Stomach (tissue), 9 donors: Measurements from ENCODE around the gene C1D. TPM values are rescaled to one million over a fixed set of nuclear protein-coding genes. Genes with fewer than 3 reads are reported as not detected.

Source experiments
- DNase-seq, 2 donors: peaks; one replicate each; pipeline versions ENCODE4 v3.0.0 to v3.0.0-alpha.2; 2013 to 2019
- H3K27ac ChIP-seq, 5 donors: fragments of 200-600 bp in 4 of 5; sonication (generic) in 4 of 5; one replicate each; pipeline ENCODE4 v1.5.1; 2013 to 2019; ENCODE audit warnings: mild to moderate bottlenecking in 1 of 5, moderate library complexity in 1 of 5
- H3K27me3 ChIP-seq, 3 donors: fragments of 200-600 bp; sonication (generic); one replicate each; pipeline ENCODE4 v1.5.1; 2017 to 2019; ENCODE audit warnings: mixed run types in 1 of 3
- H3K36me3 ChIP-seq, 4 donors: fragments of 200-600 bp; sonication (generic); 1 replicate in 3 of 4; 2 replicates in 1 of 4; pipeline ENCODE4 v1.5.1; 2016 to 2019
- H3K4me1 ChIP-seq, 4 donors: fragments of 200-600 bp; sonication (generic); one replicate each; pipeline ENCODE4 v1.5.1; 2016 to 2019
- H3K4me3 ChIP-seq, 4 donors: fragments of 200-600 bp; sonication (generic) in 3 of 4; one replicate each; pipeline ENCODE4 v1.5.1; 2016 to 2019; ENCODE audit warnings: mild to moderate bottlenecking in 1 of 4
- H3K9me3 ChIP-seq, 4 donors: fragments of 200-600 bp; sonication (generic); one replicate each; pipeline ENCODE4 v1.5.1; 2016 to 2019
- CTCF ChIP-seq, 7 experiments: fragments of 450-650 bp in 4 of 7; fragments of 200-600 bp in 3 of 7; sonication (generic) in 3 of 7; IDR thresholded peaks; one replicate each; pipeline ENCODE4 v1.5.1; 2016 to 2019; ENCODE audit warnings: antibody characterized with exemption in 7 of 7, control low read depth in 2 of 7, mild to moderate bottlenecking in 1 of 7
- EP300 ChIP-seq: sonication (generic); formaldehyde crosslinking; IDR thresholded peaks from one replicate; pipeline ENCODE4 v1.6.1; 2017; ENCODE audit warnings: antibody characterized with exemption
- POLR2A ChIP-seq, 4 donors: fragments of 450-650 bp; IDR thresholded peaks; one replicate each; pipeline ENCODE4 v1.6.1; 2016; ENCODE audit warnings: antibody characterized with exemption in 4 of 4, control low read depth in 2 of 4, mild to moderate bottlenecking in 1 of 4, moderate library complexity in 1 of 4
- POLR2AphosphoS5 ChIP-seq, 3 donors: sonication (generic); formaldehyde crosslinking; IDR thresholded peaks; one replicate each; pipeline ENCODE4 v1.6.1; 2016; ENCODE audit warnings: antibody characterized with exemption in 3 of 3
- WGBS, 5 donors: extraction: QIAGEN DNeasy Blood & Tissue Kit in 3 of 5; methylation state at CpG; one replicate each; pipeline versions ENCODE4 v1.1.5 to v1.1.7; 2013 to 2018; 5-methylcytosine and 5-hydroxymethylcytosine counted together
- intact Hi-C: fragments of 100-400 bp; cut with DNase I; formaldehyde crosslinking; loops from one replicate; pipeline ENCODE4 v1.15.1; 2023; ENCODE audit warnings: low total_unique reads
- polyA plus RNA-seq, 3 donors: library from polyadenylated mRNA; stranded (reverse); fragments of 200-250 nt; gene quantifications; one replicate each; pipeline ENCODE4 v1.2.3, GENCODE V29; 2013
- total RNA-seq, 5 donors: library from RNA; depleted of rRNA; stranded (reverse); fragments of >200 nt; gene quantifications; one replicate each; pipeline versions ENCODE4 v1.1.0 to v1.2.3, GENCODE V29; 2014 to 2016
- donor health status: healthy with polysubstance abuse.
- donor health status: Bipolar disorder and iron deficiency.
- donor health status: healthy.

Gene C1D
- total and polyA plus RNA-seq, 8 donors = 3.2 to 101 (median 29.5) TPM

DNA sequence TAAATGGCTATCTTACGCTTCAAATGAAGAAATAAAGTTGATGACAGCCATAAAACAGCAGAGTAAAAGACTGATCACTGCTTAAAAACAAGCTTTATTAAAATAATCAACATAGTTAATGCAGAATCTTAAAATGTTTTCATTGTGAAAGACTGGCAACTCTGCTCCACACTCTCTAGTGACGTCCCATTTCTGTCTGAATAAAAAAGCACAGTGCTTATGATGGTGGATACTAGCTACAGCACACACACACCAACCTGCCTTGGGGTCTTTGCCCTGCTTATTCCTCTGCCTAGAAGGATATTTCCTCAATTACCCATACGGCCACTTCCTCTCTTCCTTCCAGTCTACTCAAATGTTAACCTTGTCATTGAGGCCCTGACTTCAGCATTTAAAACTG, 19.1 kb downstream of the C1D start:
- WGBS, 5 donors = 76 to 91% (median 90%) methylated on average over 3 of the region's 3 CpGs
- peaks cover 0 to 31% (median 8%) of the 10 kb centered on the region in 4 donors for H3K36me3 ChIP-seq

GRCh38 chr2:68043032-68043431, 19.8 kb downstream of the C1D start:
- DNase-seq = no peak
- WGBS, 5 donors = 84 to 93% (median 89%) methylated on average over 5 of the region's 5 CpGs
- Histone ChIP-seq H3K27ac (peak overlapping the region in 1 of 5 donors; percentile 49), H3K4me3 (no peak overlapping the region), H3K9me3 (no peaks in the 10 kb centered on the region), H3K4me1 (peaks cover 0 to 33% (median 8%) of the 10 kb centered on the region in 4 donors), H3K36me3 (peaks cover 0 to 31% (median 8%) of the 10 kb centered on the region in 4 donors), H3K27me3 (no peaks in the 10 kb centered on the region)
- intact Hi-C loops = no loop called here
- TF ChIP-seq POLR2AphosphoS5 (IDR thresholded peaks at IDR 0.05) (no peak), POLR2A (IDR thresholded peaks at IDR 0.05) (no peak), CTCF (IDR thresholded peaks at IDR 0.05) (no peak), EP300 (no peak)

More for the DNA sequence above, 19.1 kb downstream of the C1D start:
- Histone ChIP-seq H3K4me1 (peaks cover 0 to 33% (median 8%) of the 10 kb centered on the region in 4 donors), H3K27ac (peak overlapping the region in 2 of 5 donors; percentile 49 to 64), H3K4me3 (no peak overlapping the region), H3K27me3 (no peaks in the 10 kb centered on the region), H3K9me3 (no peaks in the 10 kb centered on the region)
- TF ChIP-seq POLR2AphosphoS5 (IDR thresholded peaks at IDR 0.05) = no peak
- no peak for TF ChIP-seq EP300
- TF ChIP-seq POLR2A (IDR thresholded peaks at IDR 0.05) = no peak
- TF ChIP-seq CTCF (IDR thresholded peaks at IDR 0.05) = no peak
- no peak for DNase-seq
- intact Hi-C loops = no loop called here

GRCh38 chr2:68041704-68042245, 21.0 kb downstream of the C1D start:
- DNase-seq = no peak
- Histone ChIP-seq H3K9me3 (no peaks in the 10 kb centered on the region), H3K27ac (no peak overlapping the region), H3K36me3 (peaks cover 0 to 31% (median 8%) of the 10 kb centered on the region in 4 donors), H3K27me3 (no peaks in the 10 kb centered on the region), H3K4me1 (peaks cover 0 to 24% (median 6%) of the 10 kb centered on the region in 4 donors), H3K4me3 (no peak overlapping the region)
- TF ChIP-seq POLR2AphosphoS5 (IDR thresholded peaks at IDR 0.05) (no peak), POLR2A (IDR thresholded peaks at IDR 0.05) (no peak), EP300 (no peak), CTCF (IDR thresholded peaks at IDR 0.05) (no peak)
- intact Hi-C loops = no loop called here

- H3K36me3 ChIP-seq = peaks cover 0 to 26% (median 8%) of the 10 kb centered on the region in 4 donors
- H3K27ac ChIP-seq = no peak overlapping the region
- TF ChIP-seq EP300 (no peak), CTCF (IDR thresholded peaks at IDR 0.05) (no peak), POLR2AphosphoS5 (IDR thresholded peaks at IDR 0.05) (no peak), POLR2A (IDR thresholded peaks at IDR 0.05) (no peak)
- peaks cover 0 to 14% (median 5%) of the 10 kb centered on the region in 4 donors for H3K4me1 ChIP-seq
- DNase-seq = no peak
- H3K9me3 ChIP-seq = no peaks in the 10 kb centered on the region
- H3K27me3 ChIP-seq = no peaks in the 10 kb centered on the region
- H3K4me3 ChIP-seq = no peak overlapping the region
- 57 to 73% (median 64%) methylated on average over 3 of the region's 3 CpGs for WGBS, 5 donors
- intact Hi-C loops = no loop called here
Measured at GRCh38 chr2:68040078-68040477, 22.7 kb downstream of the C1D start.
